HCT116 (cell line): ENCODE results near the gene LAMB4. TPM values are rescaled to one million over a fixed set of nuclear protein-coding genes. Genes with fewer than 3 reads are reported as not detected.

Source experiments
- ATAC-seq: fragments of 200-7000 bp; cut with Tn5 transposase; 2 replicates; pipeline ENCODE4 v1.9.1; 2020; ENCODE audit warnings: mild to moderate bottlenecking, moderate library complexity
- BruUV-seq: library from RNA; stranded (reverse); fragments of 400-500 nt; replicated peaks from 2 replicates; lab custom pipeline; 2021; lab: Mats Ljungman, UMichigan
- CTCF ChIA-PET: fragments of 300-600 bp; sonication (Branson Sonifier 250); formaldehyde crosslinking; loops from one replicate; lab custom pipeline; 2021; ENCODE audit warnings: antibody characterized with exemption; lab: Charles Lee
- POLR2A ChIA-PET: fragments of 300-600, 350-600 bp; sonication (Branson Sonifier 250); formaldehyde crosslinking; loops from one replicate; lab custom pipeline; 2021; ENCODE audit warnings: antibody characterized with exemption; lab: Charles Lee
- RAD21 ChIA-PET, 2 experiments: fragments of 300-600 bp; sonication (Branson Sonifier 250); formaldehyde crosslinking; loops; one replicate each; lab custom pipeline; 2023; ENCODE audit warnings: low total read pairs in 2 of 2; ENCODE audit not compliant: uncharacterized antibody in 2 of 2, unreplicated experiment in 2 of 2, low non-redundant PET in 1 of 2; lab: Charles Lee
- DNase-seq: peaks from one replicate; pipeline ENCODE4 v3.0.0-alpha.2; 2010; ENCODE audit warnings: low read depth, low spot score
- H2AFZ ChIP-seq: fragments of 200-600 bp; shearing (Covaris generic), sonication (generic); 2 replicates; pipeline ENCODE4 v1.6.1; 2017; ENCODE audit warnings: low read depth, mixed run types, mixed read lengths, antibody characterized with exemption, low read length; ENCODE audit not compliant: poor library complexity, severe bottlenecking
- H3K27ac ChIP-seq: 2 replicates; pipeline ENCODE4 v1.5.1; 2012; ENCODE audit warnings: low read depth, low read length
- H3K27me3 ChIP-seq: fragments of 200-600 bp; sonication (generic); 2 replicates; pipeline ENCODE4 v1.6.1; 2016; ENCODE audit warnings: mixed run types, low read length, mixed read lengths; ENCODE audit not compliant: insufficient read depth
- H3K36me3 ChIP-seq, 2 experiments: fragments of 200-500 bp in 1 of 2; fragments of 200-600 bp in 1 of 2; sonication (Bioruptor generic) in 1 of 2; sonication (generic) in 1 of 2; 2 replicates each; pipeline versions ENCODE4 v1.5.1 to v1.6.1; 2014 to 2016; ENCODE audit warnings: low read length in 2 of 2, inconsistent platforms in 1 of 2, mixed read lengths in 1 of 2, mixed run types in 1 of 2; ENCODE audit not compliant: insufficient read depth in 2 of 2, control insufficient read depth in 1 of 2
- H3K4me1 ChIP-seq, 2 experiments: fragments of 200-600 bp in 1 of 2; sonication (generic) in 1 of 2; 2 replicates each; pipeline versions ENCODE4 v1.5.1 to v1.6.1; 2012 to 2017; ENCODE audit warnings: low read length in 2 of 2, inconsistent platforms in 1 of 2, mild to moderate bottlenecking in 1 of 2, mixed read lengths in 1 of 2, mixed run types in 1 of 2, moderate library complexity in 1 of 2; ENCODE audit not compliant: insufficient read depth in 2 of 2, control insufficient read depth in 1 of 2
- H3K4me2 ChIP-seq: fragments of 200-600 bp; sonication (generic); 2 replicates; pipeline ENCODE4 v1.6.1; 2017; ENCODE audit warnings: mixed run types, low read length, mixed read lengths
- H3K4me3 ChIP-seq, 2 experiments: fragments of 200-600 bp in 1 of 2; sonication (generic) in 1 of 2; replicated peaks in 1 of 2; 2 replicates each; pipeline ENCODE4 v1.5.1; 2011 to 2016; ENCODE audit warnings: low read length in 2 of 2, control low read depth in 1 of 2, low read depth in 1 of 2, mild to moderate bottlenecking in 1 of 2, mixed read lengths in 1 of 2, mixed run types in 1 of 2
- H3K79me2 ChIP-seq: fragments of 200-600 bp; sonication (generic); 2 replicates; pipeline ENCODE4 v1.6.1; 2017; ENCODE audit warnings: mild to moderate bottlenecking, mixed run types, low read length, moderate library complexity, mixed read lengths; ENCODE audit not compliant: insufficient read depth
- H3K9ac ChIP-seq: fragments of 200-600 bp; sonication (generic); 2 replicates; pipeline ENCODE4 v1.6.1; 2016; ENCODE audit warnings: low read length, mixed read lengths
- H3K9me2 ChIP-seq: fragments of 200-600 bp; sonication (generic), shearing (Covaris generic); 2 replicates; pipeline ENCODE4 v1.6.1; 2017; ENCODE audit warnings: mixed run types, mild to moderate bottlenecking, moderate library complexity; ENCODE audit not compliant: insufficient read depth
- H3K9me3 ChIP-seq, 2 experiments: fragments of 200-500 bp in 1 of 2; fragments of 200-600 bp in 1 of 2; sonication (Bioruptor generic) in 1 of 2; sonication (generic) in 1 of 2; 2 replicates each; pipeline ENCODE4 v1.6.1; 2014 to 2017; ENCODE audit warnings: low read length in 2 of 2, mixed read lengths in 2 of 2, inconsistent platforms in 1 of 2, low read depth in 1 of 2, mild to moderate bottlenecking in 1 of 2, mixed run types in 1 of 2, moderate library complexity in 1 of 2; ENCODE audit not compliant: control insufficient read depth in 1 of 2, insufficient read depth in 1 of 2
- H4K20me1 ChIP-seq: fragments of 200-600 bp; sonication (generic), shearing (Covaris generic); 2 replicates; pipeline ENCODE4 v1.6.1; 2017; ENCODE audit warnings: mixed run types, mild to moderate bottlenecking, moderate library complexity; ENCODE audit not compliant: insufficient read depth
- CBX3 ChIP-seq: IDR thresholded peaks from 2 replicates; pipeline ENCODE4 v1.6.1; 2012; ENCODE audit warnings: low read depth
- CEBPB ChIP-seq: IDR thresholded peaks from 2 replicates; pipeline ENCODE4 v1.6.1; 2012; ENCODE audit warnings: low read depth
- JUND ChIP-seq: IDR thresholded peaks from 2 replicates; pipeline ENCODE4 v1.6.1; 2012
- MAX ChIP-seq: IDR thresholded peaks from 2 replicates; pipeline ENCODE4 v1.6.1; 2012
- POLR2AphosphoS5 ChIP-seq: IDR thresholded peaks from 2 replicates; pipeline ENCODE4 v1.6.1; 2011; ENCODE audit warnings: mild to moderate bottlenecking, low read depth, low read length, moderate library complexity
- SIN3A ChIP-seq: IDR thresholded peaks from 2 replicates; pipeline ENCODE4 v1.6.1; 2012; ENCODE audit warnings: low read depth
- SRF ChIP-seq: IDR thresholded peaks from 2 replicates; pipeline ENCODE4 v1.6.1; 2012; ENCODE audit warnings: low read depth
- ZFX ChIP-seq: fragments of 450-650 bp; IDR thresholded peaks from 2 replicates; pipeline ENCODE4 v1.6.1; 2017
- intact Hi-C: fragments of 100-400 bp; cut with micrococcal nuclease; formaldehyde crosslinking; loops from 2 replicates; pipeline ENCODE4 v1.10.0; 2022
- total RNA-seq: library from RNA; stranded (reverse); gene quantifications from one replicate; pipeline ENCODE4 v1.2.1, GENCODE V29; 2021; ENCODE audit not compliant: unreplicated experiment

LAMB4 gene
- total RNA-seq, 1 experiment from 2014 or later = not detected

GRCh38 chr7:107994421-107995030 is 135.6 kb downstream of the LAMB4 start:
- POLR2A ChIA-PET = interaction anchor here (0.8 kb wide), 1 partner anchor 22 kb away, joined by 4 read pairs; no protein-coding TSS in a partner anchor

GRCh38 chr7:107993891-107994291 is 136.3 kb downstream of the LAMB4 start:
- no peaks in the 10 kb centered on the region for H3K79me2 ChIP-seq
- no peak overlapping the region for H3K4me3 ChIP-seq
- no peaks in the 10 kb centered on the region for H3K9me3 ChIP-seq
- POLR2A ChIA-PET = no interaction called here
- intact Hi-C loops = no loop called here
- no peak for DNase-seq
- TF ChIP-seq ZFX = no peak
- no peak for TF ChIP-seq SIN3A
- TF ChIP-seq CEBPB = no peak
- TF ChIP-seq MAX = no peak
- no TSS peak for BruUV-seq
- H3K9ac ChIP-seq = no peak overlapping the region
- no peak overlapping the region for H3K27ac ChIP-seq
- RAD21 ChIA-PET = no interaction called here
- H3K9me2 ChIP-seq = no peaks in the 10 kb centered on the region
- peaks cover 24 to 31% of the 10 kb centered on the region in 2 experiments for H3K4me1 ChIP-seq
- H4K20me1 ChIP-seq = no peaks in the 10 kb centered on the region
- no peaks in the 10 kb centered on the region for H3K27me3 ChIP-seq
- H2AFZ ChIP-seq = no peak overlapping the region
- ATAC-seq = no peak
- CTCF ChIA-PET = no interaction called here
- H3K4me2 ChIP-seq = no peak overlapping the region
- H3K36me3 ChIP-seq = no peaks in the 10 kb centered on the region

More at GRCh38 chr7:107994421-107995030, 135.6 kb downstream of the LAMB4 start:
- BruUV-seq = no TSS peak
- H3K4me3 ChIP-seq = no peak overlapping the region
- H2AFZ ChIP-seq = no peak overlapping the region
- no peak for ATAC-seq
- no peaks in the 10 kb centered on the region for H4K20me1 ChIP-seq
- no peaks in the 10 kb centered on the region for H3K36me3 ChIP-seq
- no peak for TF ChIP-seq CBX3
- TF ChIP-seq JUND = no peak
- no peak for TF ChIP-seq SRF
- no peak for TF ChIP-seq POLR2AphosphoS5
- peak overlapping the region; percentile 54; the same call in 1 of the 2 replicates for H3K4me2 ChIP-seq
- intact Hi-C loops = no loop called here
- H3K4me1 ChIP-seq = peaks cover 27 to 36% of the 10 kb centered on the region in 2 experiments
- H3K27ac ChIP-seq = no peak overlapping the region
- CTCF ChIA-PET = interaction anchor here (1.1 kb wide), 1 partner anchor 22 kb away, joined by 3 read pairs; no protein-coding TSS in a partner anchor
- no peaks in the 10 kb centered on the region for H3K9me3 ChIP-seq
- no peaks in the 10 kb centered on the region for H3K79me2 ChIP-seq
- RAD21 ChIA-PET = no interaction called here
- no peak overlapping the region for H3K9ac ChIP-seq
- no peak for DNase-seq
- H3K9me2 ChIP-seq = no peaks in the 10 kb centered on the region
- no peaks in the 10 kb centered on the region for H3K27me3 ChIP-seq
